ENCODE measurements around the gene TF. TPM values are rescaled to one million over a fixed set of nuclear protein-coding genes. Genes with fewer than 3 reads are reported as not detected.

TF gene
- total RNA-seq, 2 experiments from 2014 or later = 0.15 to 0.25 TPM

DNA sequence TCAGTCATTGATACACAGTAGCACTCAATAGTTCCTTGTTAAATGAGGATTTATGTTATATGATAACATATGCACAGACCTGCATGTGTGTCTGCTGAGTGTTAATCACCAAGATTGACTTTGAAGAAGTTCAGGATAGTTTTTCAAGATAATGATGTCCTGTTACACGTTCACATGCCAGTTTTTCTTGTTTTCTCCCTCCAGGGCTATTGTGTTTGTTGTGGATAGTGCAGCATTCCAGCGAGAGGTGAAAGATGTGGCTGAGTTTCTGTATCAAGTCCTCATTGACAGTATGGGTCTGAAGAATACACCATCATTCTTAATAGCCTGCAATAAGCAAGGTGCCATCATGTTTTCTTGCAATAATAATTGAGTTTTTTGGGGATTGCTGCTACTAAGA is 69.2 kb downstream of the TF start:
- POLR2A ChIA-PET = no interaction called here
- intact Hi-C loops (cut with micrococcal nuclease; ENCODE audit: unreplicated experiment) = no loop called here

GRCh38 chr3:133820129-133820528 is 73.9 kb downstream of the TF start:
- TF ChIP-seq, protein P1, sequence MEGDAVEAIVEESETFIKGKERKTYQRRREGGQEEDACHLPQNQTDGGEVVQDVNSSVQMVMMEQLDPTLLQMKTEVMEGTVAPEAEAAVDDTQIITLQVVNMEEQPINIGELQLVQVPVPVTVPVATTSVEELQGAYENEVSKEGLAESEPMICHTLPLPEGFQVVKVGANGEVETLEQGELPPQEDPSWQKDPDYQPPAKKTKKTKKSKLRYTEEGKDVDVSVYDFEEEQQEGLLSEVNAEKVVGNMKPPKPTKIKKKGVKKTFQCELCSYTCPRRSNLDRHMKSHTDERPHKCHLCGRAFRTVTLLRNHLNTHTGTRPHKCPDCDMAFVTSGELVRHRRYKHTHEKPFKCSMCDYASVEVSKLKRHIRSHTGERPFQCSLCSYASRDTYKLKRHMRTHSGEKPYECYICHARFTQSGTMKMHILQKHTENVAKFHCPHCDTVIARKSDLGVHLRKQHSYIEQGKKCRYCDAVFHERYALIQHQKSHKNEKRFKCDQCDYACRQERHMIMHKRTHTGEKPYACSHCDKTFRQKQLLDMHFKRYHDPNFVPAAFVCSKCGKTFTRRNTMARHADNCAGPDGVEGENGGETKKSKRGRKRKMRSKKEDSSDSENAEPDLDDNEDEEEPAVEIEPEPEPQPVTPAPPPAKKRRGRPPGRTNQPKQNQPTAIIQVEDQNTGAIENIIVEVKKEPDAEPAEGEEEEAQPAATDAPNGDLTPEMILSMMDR (conservative IDR thresholded peaks at IDR 0.05; ENCODE audit: low read length) = no peak
- TF ChIP-seq EZH2phosphoT487 (IDR thresholded peaks at IDR 0.05; ENCODE audit: borderline replicate concordance, low read depth, low read length) = no peak
- Histone ChIP-seq H3K4me3 (ENCODE audit: low read depth, low read length, poor library complexity, severe bottlenecking) (no peak overlapping the region), H3K9me3 (ENCODE audit: low read length) (no peaks in the 10 kb centered on the region), H3K79me2 (ENCODE audit: insufficient read depth, low read depth, low read length) (no peaks in the 10 kb centered on the region), H2AFZ (ENCODE audit: low read length) (no peak overlapping the region), H3K4me1 (ENCODE audit: insufficient read depth, low read length, poor library complexity, severe bottlenecking) (no peaks in the 10 kb centered on the region), H3K36me3 (ENCODE audit: insufficient read depth, low read length) (peaks cover 98% of the 10 kb centered on the region), H3K9me2 (ENCODE audit: insufficient read depth, low read length) (no peaks in the 10 kb centered on the region), H3K27ac (ENCODE audit: low read depth, low read length, poor library complexity, severe bottlenecking) (no peak overlapping the region), H4K20me1 (ENCODE audit: insufficient read depth, low read length) (no peaks in the 10 kb centered on the region), H3K4me2 (ENCODE audit: low read length) (no peak overlapping the region)
- CTCF ChIA-PET (ENCODE audit: unreplicated experiment) = no interaction called here
- POLR2A ChIA-PET = interaction anchor here (0.7 to 1.0 kb wide), 4 partner anchors 35 to 229 kb away, joined by 3 to 6 read pairs (median 4); no protein-coding TSS in a partner anchor
- intact Hi-C loops (cut with micrococcal nuclease; ENCODE audit: unreplicated experiment) = loop anchor here (5.0 kb wide), 1 partner anchor 378 kb away; no protein-coding TSS in a partner anchor
- no TSS peak for BruUV-seq (replicated peaks)
- no peak for DNase-seq (ENCODE audit: low spot score)

More for the DNA sequence above, 69.2 kb downstream of the TF start:
- no TSS peak for BruUV-seq (replicated peaks)
- no peak overlapping the region for H2AFZ ChIP-seq (ENCODE audit: low read length)
- no peak overlapping the region for H3K4me3 ChIP-seq (ENCODE audit: low read depth, low read length, poor library complexity, severe bottlenecking)
- TF ChIP-seq, protein P1 (conservative IDR thresholded peaks at IDR 0.05; ENCODE audit: low read length) = no peak
- no peak for TF ChIP-seq EZH2phosphoT487 (IDR thresholded peaks at IDR 0.05; ENCODE audit: borderline replicate concordance, low read depth, low read length)
- no peak for DNase-seq (ENCODE audit: low spot score)
- H3K27ac ChIP-seq (ENCODE audit: low read depth, low read length, poor library complexity, severe bottlenecking) = no peak overlapping the region
- CTCF ChIA-PET (ENCODE audit: unreplicated experiment) = no interaction called here
- no peaks in the 10 kb centered on the region for H3K9me3 ChIP-seq (ENCODE audit: low read length)
- H3K36me3 ChIP-seq (ENCODE audit: insufficient read depth, low read length) = peaks cover 96% of the 10 kb centered on the region
- no peaks in the 10 kb centered on the region for H4K20me1 ChIP-seq (ENCODE audit: insufficient read depth, low read length)
- H3K4me1 ChIP-seq (ENCODE audit: insufficient read depth, low read length, poor library complexity, severe bottlenecking) = no peaks in the 10 kb centered on the region
- H3K9me2 ChIP-seq (ENCODE audit: insufficient read depth, low read length) = no peaks in the 10 kb centered on the region
- H3K79me2 ChIP-seq (ENCODE audit: insufficient read depth, low read depth, low read length) = no peaks in the 10 kb centered on the region
- no peak overlapping the region for H3K4me2 ChIP-seq (ENCODE audit: low read length)

- Histone ChIP-seq H3K4me1 (ENCODE audit: insufficient read depth, low read length, poor library complexity, severe bottlenecking) (no peaks in the 10 kb centered on the region), H3K4me3 (ENCODE audit: low read depth, low read length, poor library complexity, severe bottlenecking) (no peak overlapping the region), H3K79me2 (ENCODE audit: insufficient read depth, low read depth, low read length) (no peaks in the 10 kb centered on the region), H3K27ac (ENCODE audit: low read depth, low read length, poor library complexity, severe bottlenecking) (no peak overlapping the region), H4K20me1 (ENCODE audit: insufficient read depth, low read length) (no peaks in the 10 kb centered on the region), H3K36me3 (ENCODE audit: insufficient read depth, low read length) (peaks cover 88% of the 10 kb centered on the region), H3K4me2 (ENCODE audit: low read length) (no peak overlapping the region), H3K9me2 (ENCODE audit: insufficient read depth, low read length) (no peaks in the 10 kb centered on the region), H2AFZ (ENCODE audit: low read length) (no peak overlapping the region), H3K9me3 (ENCODE audit: low read length) (no peaks in the 10 kb centered on the region)
- DNase-seq (ENCODE audit: low spot score) = no peak
- no TSS peak for BruUV-seq (replicated peaks)
- POLR2A ChIA-PET = no interaction called here
- intact Hi-C loops (cut with micrococcal nuclease; ENCODE audit: unreplicated experiment) = loop anchor here (5.0 kb wide), 1 partner anchor 379 kb away; no protein-coding TSS in a partner anchor
- CTCF ChIA-PET (ENCODE audit: unreplicated experiment) = interaction anchor here (0.7 kb wide), 1 partner anchor 761 kb away, joined by 3 read pairs; no protein-coding TSS in a partner anchor
- TF ChIP-seq, protein P1 (conservative IDR thresholded peaks at IDR 0.05; ENCODE audit: low read length) = no peak
- TF ChIP-seq EZH2phosphoT487 (IDR thresholded peaks at IDR 0.05; ENCODE audit: borderline replicate concordance, low read depth, low read length) = no peak
These were observed 74.9 kb downstream of the TF start for GRCh38 chr3:133820889-133821675.
